ENCODE measurements around the gene RPS23. TPM values are rescaled to one million over a fixed set of nuclear protein-coding genes. Genes with fewer than 3 reads are reported as not detected.
"Not testable (repeated sequence)": the region's sequence is repeated elsewhere in the genome, so short reads cannot be mapped to it uniquely, and the experiment has no call there.

Gene RPS23
- total RNA-seq, 2 experiments from 2014 or later: 3,299 to 3,303 TPM

DNA sequence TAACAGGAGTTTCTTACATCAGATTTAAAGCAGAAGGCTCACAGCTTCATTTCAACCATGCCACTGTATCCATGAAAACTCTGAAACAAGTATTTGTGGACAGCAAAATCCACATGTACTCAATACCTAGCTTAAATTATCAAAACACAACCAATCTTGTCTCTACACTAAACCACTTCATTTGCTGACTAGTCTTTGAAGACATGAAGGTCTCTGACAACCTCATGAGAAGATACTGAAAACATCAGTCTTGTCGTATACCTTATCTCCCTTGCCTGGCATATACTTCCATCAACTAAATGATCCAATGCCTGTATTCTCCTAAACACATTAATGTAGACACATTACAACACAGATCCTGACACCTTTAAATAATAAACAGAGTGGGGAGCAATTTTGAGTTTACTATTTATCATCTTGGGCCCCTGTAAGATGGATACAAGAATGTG is 2.9 kb downstream of the RPS23 start:
- ATAC-seq (no peak), DNase-seq (no peak)
- CTCF ChIA-PET: interaction anchor here (0.8 kb wide), 1 partner anchor 16 kb away, joined by 4 read pairs; no protein-coding TSS in a partner anchor
- H3K9me3 Mint-ChIP-seq: no peaks in the 10 kb centered on the region
- peak overlapping the region; percentile 31 for H3K27ac Mint-ChIP-seq
- TF ChIP-seq, protein P1, sequence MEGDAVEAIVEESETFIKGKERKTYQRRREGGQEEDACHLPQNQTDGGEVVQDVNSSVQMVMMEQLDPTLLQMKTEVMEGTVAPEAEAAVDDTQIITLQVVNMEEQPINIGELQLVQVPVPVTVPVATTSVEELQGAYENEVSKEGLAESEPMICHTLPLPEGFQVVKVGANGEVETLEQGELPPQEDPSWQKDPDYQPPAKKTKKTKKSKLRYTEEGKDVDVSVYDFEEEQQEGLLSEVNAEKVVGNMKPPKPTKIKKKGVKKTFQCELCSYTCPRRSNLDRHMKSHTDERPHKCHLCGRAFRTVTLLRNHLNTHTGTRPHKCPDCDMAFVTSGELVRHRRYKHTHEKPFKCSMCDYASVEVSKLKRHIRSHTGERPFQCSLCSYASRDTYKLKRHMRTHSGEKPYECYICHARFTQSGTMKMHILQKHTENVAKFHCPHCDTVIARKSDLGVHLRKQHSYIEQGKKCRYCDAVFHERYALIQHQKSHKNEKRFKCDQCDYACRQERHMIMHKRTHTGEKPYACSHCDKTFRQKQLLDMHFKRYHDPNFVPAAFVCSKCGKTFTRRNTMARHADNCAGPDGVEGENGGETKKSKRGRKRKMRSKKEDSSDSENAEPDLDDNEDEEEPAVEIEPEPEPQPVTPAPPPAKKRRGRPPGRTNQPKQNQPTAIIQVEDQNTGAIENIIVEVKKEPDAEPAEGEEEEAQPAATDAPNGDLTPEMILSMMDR (IDR thresholded peaks at IDR 0.05): no peak
- H3K4me1 Mint-ChIP-seq (ENCODE audit: low read depth): peaks cover 45% of the 10 kb centered on the region
- POLR2A ChIA-PET: interaction anchor here (1.0 to 2.4 kb wide), 4 partner anchors 10 to 524 kb away, joined by 3 to 15 read pairs (median 6); partner anchors contain the start of gene SSBP2
- H3K36me3 Mint-ChIP-seq (ENCODE audit: low read depth): peaks cover 73% of the 10 kb centered on the region
- no peaks in the 10 kb centered on the region for H3K27me3 Mint-ChIP-seq
- intact Hi-C loops (cut with micrococcal nuclease): no loop called here
- H3K4me3 Mint-ChIP-seq: peak overlapping the region; percentile 2

DNA sequence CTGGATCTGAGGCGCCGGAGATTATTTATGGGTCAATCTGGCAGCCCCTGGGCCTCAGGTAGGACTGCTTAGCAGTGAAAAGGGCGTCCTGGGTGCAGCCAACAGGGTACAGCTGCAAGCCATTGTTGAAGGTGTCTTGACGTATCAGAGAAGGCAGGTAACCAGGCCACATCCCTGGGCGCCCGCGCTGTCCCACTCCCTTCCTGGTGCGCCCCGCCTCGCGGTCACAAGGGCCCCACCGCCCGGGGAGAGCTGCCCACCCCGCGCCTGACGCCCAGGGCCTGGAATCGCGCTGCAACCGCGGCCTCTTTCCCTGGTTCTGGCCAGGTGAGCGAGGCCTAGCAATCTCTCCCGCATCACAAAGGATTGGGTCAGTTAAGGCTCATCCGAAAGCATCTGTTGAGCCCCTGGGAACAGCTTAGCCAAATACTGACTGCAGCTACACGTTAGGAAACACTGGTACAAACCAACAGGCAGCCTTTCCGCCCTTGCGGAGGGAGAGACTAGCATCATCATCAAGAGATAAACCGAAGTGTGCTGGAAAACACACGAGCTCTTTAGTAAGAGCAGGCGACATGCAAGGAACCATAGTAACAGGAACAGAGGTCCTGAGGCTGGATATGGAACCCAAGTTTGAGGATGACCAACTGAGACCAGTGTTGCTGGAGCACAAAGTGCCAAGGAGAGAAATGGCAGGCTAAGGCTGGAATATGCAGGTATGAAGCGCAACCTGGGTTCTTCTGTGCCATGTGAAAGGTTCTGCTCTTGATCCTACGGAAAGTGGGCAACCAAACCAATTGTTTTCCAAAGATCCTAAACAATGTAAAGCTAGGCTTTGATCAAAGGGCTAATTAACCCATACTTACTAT is 3.6 kb downstream of the RPS23 start:
- Mint-ChIP-seq H3K4me1 (ENCODE audit: low read depth) (peaks cover 41% of the 10 kb centered on the region), H3K9me3 (no peaks in the 10 kb centered on the region), H3K27me3 (no peaks in the 10 kb centered on the region), H3K36me3 (ENCODE audit: low read depth) (peaks cover 79% of the 10 kb centered on the region), H3K4me3 (peak overlapping the region; percentile 2), H3K27ac (peak overlapping the region; percentile 61)
- TF ChIP-seq, protein P1 (IDR thresholded peaks at IDR 0.05): no peak
- intact Hi-C loops (cut with micrococcal nuclease): no loop called here
- CTCF ChIA-PET: interaction anchor here (0.8 to 1.2 kb wide), 3 partner anchors 16 to 99 kb away, joined by 3 to 4 read pairs (median 4); no protein-coding TSS in a partner anchor
- POLR2A ChIA-PET: interaction anchor here (0.8 to 2.4 kb wide), 7 partner anchors 10 to 970 kb away, joined by 3 to 15 read pairs (median 4); partner anchors contain the start of gene SSBP2
- DNase-seq (peak; percentile 7), ATAC-seq (no peak)

DNA sequence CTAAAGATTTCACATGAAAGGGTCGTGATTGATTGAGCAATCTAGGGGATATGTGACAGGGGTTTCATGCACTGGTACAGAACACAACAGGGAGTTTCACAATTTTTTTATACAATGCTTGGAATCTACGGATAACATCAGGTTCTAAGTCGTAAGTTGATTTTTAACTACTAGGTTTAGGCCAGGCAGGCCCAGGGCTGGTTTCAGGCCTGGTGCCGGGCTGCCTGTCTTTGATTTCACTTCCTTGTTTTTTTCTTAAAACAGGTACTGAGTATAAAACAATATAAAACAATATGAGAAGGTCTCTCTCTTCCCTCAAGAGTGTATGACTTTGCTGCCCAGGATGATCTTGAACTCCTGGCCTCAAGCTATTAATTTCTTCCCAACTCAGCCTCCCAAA is 4.7 kb downstream of the RPS23 start:
- H3K27ac Mint-ChIP-seq; ATAC-seq; H3K9me3 Mint-ChIP-seq; H3K27me3 Mint-ChIP-seq; H3K4me3 Mint-ChIP-seq; DNase-seq; intact Hi-C loops (cut with micrococcal nuclease): not testable (repeated sequence)
- POLR2A ChIA-PET: interaction anchor here (1.6 to 2.4 kb wide), 3 partner anchors 8 to 16 kb away, joined by 7 to 15 read pairs (median 9); no protein-coding TSS in a partner anchor
- H3K4me1 Mint-ChIP-seq (ENCODE audit: low read depth): peaks cover 38% of the 10 kb centered on the region
- CTCF ChIA-PET: interaction anchor here (1.0 to 1.2 kb wide), 2 partner anchors 48 to 98 kb away, joined by 3 to 4 read pairs; no protein-coding TSS in a partner anchor
- H3K36me3 Mint-ChIP-seq (ENCODE audit: low read depth): peaks cover 87% of the 10 kb centered on the region

DNA sequence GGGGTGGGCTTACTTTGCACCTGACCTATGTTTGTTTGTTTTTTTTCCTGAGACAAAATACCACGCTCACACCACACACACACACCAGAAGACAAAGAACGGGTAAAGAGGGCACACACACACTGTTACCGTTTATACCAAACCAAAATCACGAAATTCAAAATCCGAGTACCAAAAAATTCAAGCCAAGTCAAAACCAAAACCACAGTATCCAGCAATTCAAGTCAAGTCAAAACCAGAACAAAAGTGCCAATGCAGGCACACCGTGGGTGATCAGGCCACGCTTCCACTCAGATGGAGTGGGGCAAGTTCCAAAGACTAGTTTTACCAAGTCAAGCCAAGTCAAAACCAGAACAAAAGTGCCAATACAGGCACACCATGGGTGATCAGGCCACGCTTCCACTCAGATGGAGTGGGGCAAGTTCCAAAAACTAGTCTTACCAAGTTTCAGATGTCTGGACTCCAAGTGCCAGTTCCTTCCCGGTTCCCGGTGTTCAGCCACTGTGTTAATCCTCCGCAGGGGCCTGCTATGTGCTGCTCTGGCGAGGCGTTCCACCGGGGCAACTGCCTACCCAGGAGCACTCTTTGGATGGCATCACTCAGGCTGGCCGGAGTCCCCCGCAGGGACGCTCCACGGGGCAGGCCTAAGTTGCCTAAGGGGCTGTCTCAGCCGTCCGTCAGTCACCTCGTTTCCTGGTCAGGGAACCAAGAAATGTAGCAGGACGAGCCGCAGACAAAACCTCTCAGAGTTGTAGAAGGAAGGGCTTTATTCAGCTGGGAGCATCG is 5.4 kb downstream of the RPS23 start:
- H3K4me3 Mint-ChIP-seq; intact Hi-C loops (cut with micrococcal nuclease); DNase-seq; CTCF ChIA-PET; ATAC-seq; H3K9me3 Mint-ChIP-seq; H3K27me3 Mint-ChIP-seq: not testable (repeated sequence)
- Mint-ChIP-seq H3K36me3 (ENCODE audit: low read depth) (peaks cover 87% of the 10 kb centered on the region), H3K27ac (peak overlapping the region; percentile 66), H3K4me1 (ENCODE audit: low read depth) (peaks cover 38% of the 10 kb centered on the region)
- POLR2A ChIA-PET: interaction anchor here (1.6 to 2.4 kb wide), 2 partner anchors 13 to 16 kb away, joined by 7 to 9 read pairs; no protein-coding TSS in a partner anchor

DNA sequence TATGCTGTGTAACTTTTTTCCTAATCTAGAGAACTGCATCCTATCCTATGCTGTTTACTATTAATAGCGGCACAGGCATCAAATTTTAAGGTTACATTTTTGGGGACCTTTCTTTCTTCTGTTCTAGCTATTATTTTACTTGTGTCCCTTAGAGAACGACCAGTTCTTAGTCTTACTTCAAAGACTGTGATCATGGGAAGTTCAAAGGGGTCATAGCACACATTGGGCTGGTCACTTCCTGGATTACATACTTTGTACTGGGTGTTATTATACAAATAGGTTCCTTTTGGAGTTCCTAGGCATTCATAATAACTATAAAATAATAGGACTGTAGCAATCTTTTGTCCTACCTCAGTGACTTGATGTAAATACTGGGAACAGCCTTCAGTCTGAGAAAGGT is 8.8 kb downstream of the RPS23 start:
- Mint-ChIP-seq H3K36me3 (ENCODE audit: low read depth) (peaks cover 60% of the 10 kb centered on the region), H3K4me1 (ENCODE audit: low read depth) (peaks cover 17% of the 10 kb centered on the region), H3K9me3 (peaks cover 15% of the 10 kb centered on the region)
- ATAC-seq; CTCF ChIA-PET; intact Hi-C loops (cut with micrococcal nuclease); POLR2A ChIA-PET; H3K27ac Mint-ChIP-seq; H3K27me3 Mint-ChIP-seq; DNase-seq; H3K4me3 Mint-ChIP-seq: not testable (repeated sequence)

DNA sequence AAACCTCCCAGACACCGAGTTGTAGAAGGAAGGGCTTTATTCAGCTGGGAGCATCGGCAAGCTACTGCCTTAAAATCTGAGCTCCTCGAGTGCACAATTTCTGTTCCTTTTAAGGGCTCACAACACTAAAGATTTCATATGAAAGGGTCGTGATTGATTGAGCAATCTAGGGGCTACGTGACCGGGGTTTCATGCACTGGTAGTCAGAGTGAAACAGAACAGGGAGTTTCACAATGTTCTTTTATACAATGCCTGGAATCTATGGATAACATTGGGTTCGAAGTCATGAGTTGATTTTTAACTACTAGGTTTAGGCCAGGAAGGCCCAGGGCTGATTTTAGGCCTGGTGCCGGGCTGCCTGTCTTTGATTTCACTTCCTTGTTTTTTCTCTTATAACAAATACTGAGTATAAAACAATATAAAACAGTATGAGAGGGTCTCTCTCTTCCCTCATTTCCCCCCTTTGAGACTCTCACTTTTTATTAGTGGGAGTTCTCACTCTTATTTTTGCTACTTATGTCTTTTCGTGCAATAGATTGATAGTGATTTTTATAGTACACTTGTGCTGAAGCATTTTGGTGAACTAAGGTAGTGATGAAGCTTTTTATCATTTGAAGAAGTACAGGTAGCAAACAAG is 10.7 kb downstream of the RPS23 start:
- CTCF ChIA-PET; DNase-seq; ATAC-seq; H3K27ac Mint-ChIP-seq; H3K4me1 Mint-ChIP-seq (ENCODE audit: low read depth); H3K27me3 Mint-ChIP-seq; intact Hi-C loops (cut with micrococcal nuclease); H3K4me3 Mint-ChIP-seq: not testable (repeated sequence)
- H3K9me3 Mint-ChIP-seq: peaks cover 15% of the 10 kb centered on the region
- POLR2A ChIA-PET: interaction anchor here (0.8 kb wide), 1 partner anchor 13 kb away, joined by 3 read pairs; no protein-coding TSS in a partner anchor
- peaks cover 41% of the 10 kb centered on the region for H3K36me3 Mint-ChIP-seq (ENCODE audit: low read depth)

All from activated CD8-positive, alpha-beta T cell treated with anti-CD3 and anti-CD28 coated beads for 36 hours (primary cell).